GM21529 (cell line): ENCODE data around the gene CHSY3.

ENCODE experiments used
- ATAC-seq: cut with Tn5 transposase; IDR thresholded peaks from one replicate; pipeline ENCODE4 v1.9.1; 2021; ENCODE audit not compliant: unreplicated experiment

Gene CHSY3

GRCh38 chr5:130090569-130091270 is 186.5 kb downstream of the CHSY3 start:
- no peak for ATAC-seq

DNA sequence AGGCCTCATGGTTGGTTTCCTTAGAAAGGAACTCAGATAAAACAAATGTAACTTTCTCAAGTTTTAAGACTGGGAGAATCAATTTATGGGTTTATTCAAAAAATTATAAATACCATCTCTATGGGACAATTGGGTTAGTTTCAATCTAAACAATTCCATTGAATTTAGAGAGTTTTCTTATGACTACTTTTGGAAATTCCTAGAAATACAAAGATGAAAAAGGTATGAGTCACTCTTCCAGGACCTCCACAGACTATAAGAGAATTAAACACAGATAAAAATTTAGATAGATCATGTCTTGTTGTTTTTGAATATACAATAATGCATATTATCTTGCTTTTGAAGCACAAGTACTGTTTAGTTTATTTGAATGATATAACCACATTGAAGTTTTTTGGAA is 188.7 kb downstream of the CHSY3 start:
- no peak for ATAC-seq

DNA sequence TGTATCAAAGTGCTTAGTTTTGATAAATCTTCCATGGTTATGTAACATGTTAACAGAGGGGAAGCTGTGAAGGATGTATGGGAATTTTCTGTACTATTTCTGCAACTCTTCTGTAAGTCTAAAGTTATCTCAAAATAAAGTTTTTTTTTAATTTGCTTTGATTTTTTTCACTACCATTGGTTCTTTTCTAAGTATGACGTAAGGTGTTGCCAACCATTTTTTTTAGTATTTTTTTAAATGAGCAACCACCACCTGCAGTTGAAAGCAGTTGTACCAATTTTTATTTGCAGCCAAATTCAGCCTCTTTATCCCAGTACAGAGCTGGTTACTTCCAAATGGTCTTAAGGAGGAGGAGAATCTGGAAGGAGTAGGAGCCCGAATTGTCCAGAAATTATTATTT is 192.2 kb downstream of the CHSY3 start:
- no peak for ATAC-seq

DNA sequence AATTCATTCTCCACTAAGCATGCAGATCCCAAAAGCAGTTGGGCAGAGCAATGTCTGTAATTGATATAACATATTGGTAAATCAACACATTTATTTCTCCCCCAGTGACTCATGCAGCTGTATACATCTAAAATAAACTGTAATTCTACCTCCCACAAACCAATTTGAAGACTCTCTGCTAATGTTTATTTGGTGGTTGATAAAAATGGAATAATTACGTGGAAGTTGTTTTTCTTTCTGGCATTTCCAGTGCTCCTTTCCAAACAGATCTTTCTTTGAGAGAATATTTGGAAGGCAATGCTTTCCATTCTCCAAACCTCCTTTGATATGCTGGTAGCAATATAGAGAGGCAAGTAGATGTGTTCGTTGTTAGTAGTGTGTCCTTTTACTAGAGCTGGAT is 194.7 kb downstream of the CHSY3 start:
- ATAC-seq, result no peak

GRCh38 chr5:130102375-130102774 is 198.1 kb downstream of the CHSY3 start:
- ATAC-seq, result peak; percentile 79

DNA sequence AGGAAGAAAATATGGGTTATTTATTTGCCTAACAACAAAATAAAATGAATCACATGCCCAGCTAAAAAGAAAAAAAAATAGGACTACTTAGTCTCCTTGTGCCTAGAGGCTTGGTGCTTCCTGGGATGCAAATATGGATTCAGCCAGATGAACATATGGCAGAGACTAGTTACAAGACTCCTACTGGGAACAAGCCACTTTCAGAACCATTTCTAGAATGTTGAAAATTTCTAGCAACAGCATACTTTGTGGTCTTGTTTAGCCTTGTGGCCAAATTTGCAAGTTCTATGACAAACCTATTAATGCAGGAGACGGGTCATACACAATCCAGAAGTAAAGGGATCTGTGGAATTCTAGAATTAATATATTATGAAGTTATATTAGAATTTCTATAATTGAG is 198.7 kb downstream of the CHSY3 start:
- no peak for ATAC-seq

GRCh38 chr5:130104895-130105688 is 200.8 kb downstream of the CHSY3 start:
- ATAC-seq, result no peak

- ATAC-seq, result no peak
Observed at GRCh38 chr5:130106480-130106879, 202.2 kb downstream of the CHSY3 start.

DNA sequence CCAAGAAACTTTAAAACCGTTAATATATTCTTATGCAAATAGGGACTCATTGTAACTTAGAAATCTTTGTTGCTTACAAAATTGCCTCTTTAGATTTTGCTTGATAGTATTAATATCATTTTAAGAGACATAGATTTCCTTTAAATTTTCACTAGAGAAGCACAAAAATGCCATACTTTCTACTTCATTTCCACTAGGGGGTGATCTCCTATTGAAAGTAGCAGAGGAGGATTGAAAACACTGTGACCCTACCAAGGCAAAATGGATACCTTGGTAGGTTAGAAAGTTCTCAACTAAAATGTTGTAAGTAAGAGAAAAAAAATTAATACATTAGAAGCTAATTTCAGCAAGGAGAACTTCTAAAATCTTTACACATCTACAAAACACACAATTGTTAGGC is 204.9 kb downstream of the CHSY3 start:
- ATAC-seq, result peak; percentile 64

GRCh38 chr5:130110328-130110727 is 206.1 kb downstream of the CHSY3 start:
- ATAC-seq, result no peak

DNA sequence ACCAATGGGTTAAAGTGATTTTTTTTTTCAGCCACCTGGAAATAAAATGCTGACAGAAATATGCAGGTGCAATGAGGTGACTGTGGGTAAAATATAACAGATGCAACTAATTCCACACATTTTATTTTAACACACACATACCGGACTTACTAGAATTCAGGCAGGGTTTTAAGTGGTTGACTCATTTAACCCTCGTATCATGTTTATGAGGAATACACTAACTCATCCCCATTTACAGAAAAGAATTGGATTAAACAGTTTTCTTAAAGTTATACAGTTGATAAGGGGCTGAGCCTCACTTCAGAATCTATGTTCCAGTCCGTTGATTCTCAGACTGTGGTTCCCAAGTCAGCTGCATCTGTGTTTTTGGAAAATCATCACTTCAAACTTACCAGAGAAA is 207.5 kb downstream of the CHSY3 start:
- ATAC-seq, result no peak

GRCh38 chr5:130112246-130112645 is 208.0 kb downstream of the CHSY3 start:
- ATAC-seq, result peak; percentile 78

- ATAC-seq, result no peak
Observed at GRCh38 chr5:130115686-130116085, 211.4 kb downstream of the CHSY3 start.

GRCh38 chr5:130116462-130116861 is 212.2 kb downstream of the CHSY3 start:
- no peak for ATAC-seq

DNA sequence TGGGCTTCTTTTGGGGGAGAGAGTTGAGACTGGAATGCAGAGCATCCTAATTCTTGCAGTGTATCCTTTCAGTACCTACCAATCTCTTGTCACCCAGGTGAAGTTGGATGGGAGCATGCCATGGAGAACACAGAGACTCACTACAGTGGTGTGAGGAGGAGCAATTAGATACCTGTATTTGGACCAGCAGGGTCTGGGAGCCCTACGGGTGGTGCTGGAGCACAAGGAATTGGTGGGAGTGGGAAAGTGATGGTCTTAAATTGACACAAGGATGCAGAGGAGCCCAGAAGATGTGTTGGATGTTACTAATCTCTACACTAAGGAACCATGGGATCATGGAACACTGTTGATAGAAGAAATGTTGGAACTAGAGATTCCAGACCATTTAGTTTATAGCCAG is 212.7 kb downstream of the CHSY3 start:
- no peak for ATAC-seq

GRCh38 chr5:130126746-130127145 is 222.5 kb downstream of the CHSY3 start:
- no peak for ATAC-seq

- no peak for ATAC-seq
Observed at GRCh38 chr5:130135506-130135905, 231.2 kb downstream of the CHSY3 start.

GRCh38 chr5:130136300-130136699 is 232.0 kb downstream of the CHSY3 start:
- no peak for ATAC-seq

GRCh38 chr5:130137681-130138080 is 233.4 kb downstream of the CHSY3 start:
- ATAC-seq, result no peak

DNA sequence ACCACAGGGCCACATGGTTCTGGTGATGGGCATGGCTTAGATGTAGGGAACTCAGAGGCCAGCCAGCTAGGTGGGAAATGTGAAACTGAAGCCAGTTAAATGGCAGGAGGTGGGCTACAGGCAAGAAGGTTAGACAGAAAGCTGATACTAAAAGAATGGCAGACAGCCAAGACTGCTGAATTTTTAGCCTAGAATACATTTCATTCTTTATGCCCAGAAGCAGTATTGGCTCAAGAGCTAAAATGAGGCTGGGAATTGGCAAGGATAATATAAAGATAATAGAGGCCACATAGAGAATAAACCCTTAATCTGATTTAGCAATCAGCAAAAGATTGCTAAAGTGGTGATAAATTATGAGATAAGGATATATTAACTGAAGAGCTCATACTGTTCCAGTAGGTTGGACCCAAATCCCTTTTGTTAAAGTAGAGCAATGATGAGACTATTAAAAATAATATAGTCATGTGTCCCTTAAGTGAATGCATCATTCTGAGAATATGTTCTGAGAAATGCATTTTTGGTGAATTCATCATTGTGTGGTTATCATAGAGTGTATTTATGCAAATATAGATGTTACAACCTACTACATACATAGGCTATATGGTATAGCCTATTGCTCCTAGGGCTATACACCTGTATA is 234.3 kb downstream of the CHSY3 start:
- ATAC-seq, result no peak

DNA sequence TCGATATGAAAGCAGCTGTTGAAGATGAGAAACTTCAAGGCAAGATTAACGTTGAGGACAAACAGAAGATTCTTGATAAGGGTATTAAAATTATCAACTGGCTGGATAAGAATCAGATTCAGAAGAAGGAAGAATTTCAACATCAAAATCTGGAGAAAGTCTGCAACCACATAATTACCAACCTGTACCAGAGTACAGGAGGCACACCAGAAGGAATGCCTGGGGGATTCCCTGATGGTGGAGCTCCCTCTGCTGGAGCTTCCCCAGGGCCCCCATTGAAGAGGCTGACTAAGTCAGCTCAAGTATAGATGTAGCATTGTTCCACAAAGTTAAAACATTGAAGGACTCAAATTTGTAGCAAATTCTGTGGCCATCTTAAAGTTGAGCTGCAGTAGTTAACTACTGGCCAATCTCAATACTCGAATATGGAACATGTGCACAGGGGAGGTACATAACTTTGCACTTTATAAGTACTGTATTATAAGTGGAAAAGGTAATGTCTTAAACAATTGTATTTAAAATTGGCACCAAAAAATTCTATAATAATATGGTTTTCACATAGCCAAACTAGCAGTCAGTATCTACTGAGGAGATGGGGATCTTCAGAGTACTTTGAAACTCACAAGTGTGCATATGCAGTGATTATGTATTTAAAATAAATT is 237.5 kb downstream of the CHSY3 start:
- peak; percentile 59 for ATAC-seq

- ATAC-seq, result no peak
Observed at GRCh38 chr5:130151239-130151638, 247.0 kb downstream of the CHSY3 start.
